Activated naive CD4-positive, alpha-beta T cell treated with anti-CD3 and anti-CD28 coated beads, Interleukin-2, amount 50 U/mL, for 24 hours (primary cell): ENCODE data around the gene UBR4.
"Not testable (repeated sequence)": the region's sequence is repeated elsewhere in the genome, so short reads cannot be mapped to it uniquely, and the experiment has no call there.

Experiments
- H3K27ac Mint-ChIP-seq: one replicate; pipeline ENCODE4 v1.8.0; 2021; ENCODE audit warnings: mild to moderate bottlenecking, mixed read lengths
- H3K27me3 Mint-ChIP-seq: one replicate; pipeline ENCODE4 v1.8.0; 2021; ENCODE audit warnings: mixed read lengths
- H3K36me3 Mint-ChIP-seq: one replicate; pipeline ENCODE4 v1.8.0; 2021; ENCODE audit warnings: mixed read lengths
- H3K4me1 Mint-ChIP-seq: one replicate; pipeline ENCODE4 v1.8.0; 2021; ENCODE audit warnings: mixed read lengths
- H3K4me3 Mint-ChIP-seq: one replicate; pipeline ENCODE4 v1.8.0; 2021; ENCODE audit warnings: mild to moderate bottlenecking, mixed read lengths
- H3K9me3 Mint-ChIP-seq: one replicate; pipeline ENCODE4 v1.8.0; 2021; ENCODE audit warnings: mixed read lengths

Gene UBR4

GRCh38 chr1:19209990-19210771, at the start of gene UBR4:
Gene UBR4, minus strand, starts transcription at chr1:19210266. Its CDS starts 18 bp downstream, at chr1:19210248.
- Mint-ChIP-seq H3K36me3 (peaks cover 9% of the 10 kb centered on the region), H3K9me3 (no peaks in the 10 kb centered on the region), H3K4me1 (peaks cover 71% of the 10 kb centered on the region), H3K4me3 (peak within 1 kb of the TSS; percentile 96), H3K27ac (peak within 1 kb of the TSS; percentile 98), H3K27me3 (no peaks in the 10 kb centered on the region)

- Mint-ChIP-seq H3K36me3 (peaks cover 1% of the 10 kb centered on the region), H3K27me3 (no peaks in the 10 kb centered on the region), H3K27ac (no peak overlapping the region), H3K4me3 (no peak overlapping the region), H3K9me3 (no peaks in the 10 kb centered on the region), H3K4me1 (peaks cover 21% of the 10 kb centered on the region)
Measured at GRCh38 chr1:19258353-19258752, 48.3 kb upstream of the UBR4 start.

GRCh38 chr1:19257178-19257914, 47.3 kb upstream of the UBR4 start:
- H3K27me3 Mint-ChIP-seq: no peaks in the 10 kb centered on the region
- peaks cover 8% of the 10 kb centered on the region for H3K36me3 Mint-ChIP-seq
- H3K9me3 Mint-ChIP-seq: no peaks in the 10 kb centered on the region
- peaks cover 28% of the 10 kb centered on the region for H3K4me1 Mint-ChIP-seq
- H3K27ac Mint-ChIP-seq: peak overlapping the region; percentile 88
- no peak overlapping the region for H3K4me3 Mint-ChIP-seq

- not testable (repeated sequence) for H3K27ac Mint-ChIP-seq, H3K9me3 Mint-ChIP-seq, H3K27me3 Mint-ChIP-seq, H3K36me3 Mint-ChIP-seq, H3K4me3 Mint-ChIP-seq
- H3K4me1 Mint-ChIP-seq: peaks cover 28% of the 10 kb centered on the region
Measured at GRCh38 chr1:19256301-19256700, 46.2 kb upstream of the UBR4 start.

- Mint-ChIP-seq H3K27me3 (no peaks in the 10 kb centered on the region), H3K4me1 (peaks cover 34% of the 10 kb centered on the region), H3K27ac (no peak overlapping the region), H3K4me3 (no peak overlapping the region), H3K36me3 (peaks cover 8% of the 10 kb centered on the region), H3K9me3 (no peaks in the 10 kb centered on the region)
Measured at GRCh38 chr1:19255288-19255687, 45.2 kb upstream of the UBR4 start.

- peak overlapping the region; percentile 36 for H3K4me3 Mint-ChIP-seq
- H3K36me3 Mint-ChIP-seq: peaks cover 8% of the 10 kb centered on the region
- H3K9me3 Mint-ChIP-seq: no peaks in the 10 kb centered on the region
- no peaks in the 10 kb centered on the region for H3K27me3 Mint-ChIP-seq
- peaks cover 37% of the 10 kb centered on the region for H3K4me1 Mint-ChIP-seq
- H3K27ac Mint-ChIP-seq: no peak overlapping the region
Measured at GRCh38 chr1:19254416-19254815, 44.4 kb upstream of the UBR4 start.

GRCh38 chr1:19251305-19252196, 41.5 kb upstream of the UBR4 start, which contains the start of the genes EMC1 and MRTO4:
Gene EMC1, minus strand, starts transcription at chr1:19251524. Its CDS starts 15 bp downstream, at chr1:19251509.
Gene MRTO4, plus strand, starts transcription at chr1:19251805. Its CDS starts 31 bp downstream, at chr1:19251836.
- Mint-ChIP-seq H3K4me3 (peak within 1 kb of the TSS; percentile 99), H3K27me3 (no peaks in the 10 kb centered on the region), H3K9me3 (no peaks in the 10 kb centered on the region), H3K4me1 (peaks cover 29% of the 10 kb centered on the region), H3K27ac (peak within 1 kb of the TSS; percentile 99), H3K36me3 (peaks cover 8% of the 10 kb centered on the region)

- Mint-ChIP-seq H3K36me3 (peaks cover 8% of the 10 kb centered on the region), H3K4me3 (peak overlapping the region; percentile 99), H3K27me3 (no peaks in the 10 kb centered on the region), H3K4me1 (peaks cover 29% of the 10 kb centered on the region), H3K9me3 (no peaks in the 10 kb centered on the region), H3K27ac (peak overlapping the region; percentile 94)
Measured at GRCh38 chr1:19250629-19251304, 40.7 kb upstream of the UBR4 start.

- no peak overlapping the region for H3K4me3 Mint-ChIP-seq
- H3K27me3 Mint-ChIP-seq: no peaks in the 10 kb centered on the region
- peaks cover 16% of the 10 kb centered on the region for H3K36me3 Mint-ChIP-seq
- no peak overlapping the region for H3K27ac Mint-ChIP-seq
- H3K4me1 Mint-ChIP-seq: no peaks in the 10 kb centered on the region
- H3K9me3 Mint-ChIP-seq: no peaks in the 10 kb centered on the region
Measured at GRCh38 chr1:19240673-19241538, 30.8 kb upstream of the UBR4 start.

- Mint-ChIP-seq H3K27ac (no peak overlapping the region), H3K27me3 (no peaks in the 10 kb centered on the region), H3K4me1 (no peaks in the 10 kb centered on the region), H3K4me3 (no peak overlapping the region), H3K9me3 (no peaks in the 10 kb centered on the region), H3K36me3 (peaks cover 16% of the 10 kb centered on the region)
Measured at GRCh38 chr1:19239876-19240275, 29.8 kb upstream of the UBR4 start.

- H3K4me1 Mint-ChIP-seq: no peaks in the 10 kb centered on the region
- H3K9me3 Mint-ChIP-seq: no peaks in the 10 kb centered on the region
- H3K27ac Mint-ChIP-seq: no peak overlapping the region
- no peak overlapping the region for H3K4me3 Mint-ChIP-seq
- H3K27me3 Mint-ChIP-seq: no peaks in the 10 kb centered on the region
- H3K36me3 Mint-ChIP-seq: peaks cover 4% of the 10 kb centered on the region
Measured at GRCh38 chr1:19234224-19234623, 24.2 kb upstream of the UBR4 start.

- Mint-ChIP-seq H3K27ac (no peak overlapping the region), H3K36me3 (peaks cover 4% of the 10 kb centered on the region), H3K27me3 (no peaks in the 10 kb centered on the region), H3K4me1 (no peaks in the 10 kb centered on the region), H3K4me3 (no peak overlapping the region), H3K9me3 (no peaks in the 10 kb centered on the region)
Measured at GRCh38 chr1:19232524-19232846, 22.4 kb upstream of the UBR4 start.

- H3K27ac Mint-ChIP-seq, H3K36me3 Mint-ChIP-seq, H3K4me1 Mint-ChIP-seq, H3K27me3 Mint-ChIP-seq, H3K9me3 Mint-ChIP-seq, H3K4me3 Mint-ChIP-seq: not testable (repeated sequence)
Measured at GRCh38 chr1:19231736-19232523, 21.9 kb upstream of the UBR4 start.
